PC-9 (cell line): ENCODE measurements around the gene ZFHX3.

Experiments used
- CTCF ChIP-seq: fragments of 200-600 bp; sonication (generic); conservative IDR thresholded peaks from 2 replicates; pipeline ENCODE4 v1.6.1; 2017; ENCODE audit warnings: mixed run types, antibody characterized with exemption, mild to moderate bottlenecking, moderate library complexity
- EZH2 ChIP-seq: fragments of 200-600 bp; sonication (generic); IDR thresholded peaks from 2 replicates; pipeline ENCODE4 v1.8.0; 2017; ENCODE audit warnings: antibody characterized with exemption, low read depth

- no peak for TF ChIP-seq EZH2
- no peak for TF ChIP-seq CTCF
Measured at GRCh38 chr16:73019457-73020362, 28.2 kb downstream of the ZFHX3 start.
